ENCODE data around the gene FLVCR2. TPM values are rescaled to one million over a fixed set of nuclear protein-coding genes. Genes with fewer than 3 reads are reported as not detected.

The FLVCR2 gene
- total RNA-seq, 2 experiments from 2014 or later, result 1.1 to 6.2 TPM

Other genes starting within 250 kb of the FLVCR2 start
- gene JDP2, start 150.6 kb upstream of the FLVCR2 start, total RNA-seq, result 1 to 10 TPM in 1 of 2 experiments, under 1 TPM in 1; 0.99 to 1.6 TPM
- gene BATF, start 56.2 kb upstream of the FLVCR2 start, total RNA-seq, result 10 to 100 TPM; 39.4 to 41.0 TPM
- 10 to 100 TPM; 17.3 to 21.5 TPM for gene ERG28, start 82.3 kb downstream of the FLVCR2 start, total RNA-seq
- gene TTLL5, start 82.6 kb downstream of the FLVCR2 start, total RNA-seq, result 10 to 100 TPM; 33.3 to 43.3 TPM